Measurements from ENCODE around the gene ACBD3. TPM values are rescaled to one million over a fixed set of nuclear protein-coding genes. Genes with fewer than 3 reads are reported as not detected.

ACBD3 gene
- total RNA-seq, 1 donor from 2014 or later, result 48.0 TPM

DNA sequence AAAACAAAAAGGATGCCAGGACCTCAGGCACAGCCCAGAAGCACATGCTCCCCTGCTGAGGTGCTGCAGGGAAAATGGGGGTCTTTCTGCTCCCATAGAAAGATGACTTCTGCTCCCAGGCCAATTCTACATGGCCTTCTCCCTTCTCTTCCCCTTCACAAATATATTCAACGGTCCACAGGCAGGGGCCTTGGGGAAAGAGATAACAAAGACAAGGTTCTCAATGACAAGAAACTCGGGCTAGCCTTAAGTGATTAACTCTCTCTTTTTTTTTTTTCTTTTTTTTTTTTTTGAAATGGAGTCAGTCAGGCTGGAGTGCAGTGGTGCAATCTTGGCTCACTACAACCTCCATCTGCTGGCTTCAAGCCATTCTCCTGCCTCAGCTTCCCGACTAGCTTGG is 69.9 kb downstream of the ACBD3 start:
- Mint-ChIP-seq H3K36me3 (ENCODE audit: unreplicated experiment) (no peaks in the 10 kb centered on the region), H3K9me3 (ENCODE audit: unreplicated experiment) (no peaks in the 10 kb centered on the region), H3K27ac (ENCODE audit: unreplicated experiment) (no peak overlapping the region), H3K27me3 (ENCODE audit: unreplicated experiment) (no peaks in the 10 kb centered on the region), H3K4me3 (ENCODE audit: unreplicated experiment) (no peak overlapping the region), H3K4me1 (ENCODE audit: unreplicated experiment) (peaks cover 3% of the 10 kb centered on the region)
- DNase-seq (ENCODE audit: extremely low spot score, unreplicated experiment), result no peak
- TF ChIP-seq CTCF (IDR thresholded peaks at IDR 0.05), result no peak

GRCh38 chr1:226112626-226113025 is 73.9 kb downstream of the ACBD3 start:
- H3K27me3 Mint-ChIP-seq (ENCODE audit: unreplicated experiment), result no peaks in the 10 kb centered on the region
- H3K27ac Mint-ChIP-seq (ENCODE audit: unreplicated experiment), result no peak overlapping the region
- TF ChIP-seq CTCF (IDR thresholded peaks at IDR 0.05), result no peak
- H3K4me3 Mint-ChIP-seq (ENCODE audit: unreplicated experiment), result no peak overlapping the region
- no peak for DNase-seq (ENCODE audit: extremely low spot score, unreplicated experiment)
- peaks cover 20% of the 10 kb centered on the region for H3K4me1 Mint-ChIP-seq (ENCODE audit: unreplicated experiment)
- H3K36me3 Mint-ChIP-seq (ENCODE audit: unreplicated experiment), result no peaks in the 10 kb centered on the region
- H3K9me3 Mint-ChIP-seq (ENCODE audit: unreplicated experiment), result no peaks in the 10 kb centered on the region

GRCh38 chr1:226111883-226112261 is 74.7 kb downstream of the ACBD3 start:
- no peak for TF ChIP-seq CTCF (IDR thresholded peaks at IDR 0.05)
- Mint-ChIP-seq H3K27ac (ENCODE audit: unreplicated experiment) (no peak overlapping the region), H3K36me3 (ENCODE audit: unreplicated experiment) (no peaks in the 10 kb centered on the region), H3K27me3 (ENCODE audit: unreplicated experiment) (no peaks in the 10 kb centered on the region), H3K9me3 (ENCODE audit: unreplicated experiment) (no peaks in the 10 kb centered on the region), H3K4me1 (ENCODE audit: unreplicated experiment) (peaks cover 20% of the 10 kb centered on the region), H3K4me3 (ENCODE audit: unreplicated experiment) (no peak overlapping the region)
- DNase-seq (ENCODE audit: extremely low spot score, unreplicated experiment), result no peak

DNA sequence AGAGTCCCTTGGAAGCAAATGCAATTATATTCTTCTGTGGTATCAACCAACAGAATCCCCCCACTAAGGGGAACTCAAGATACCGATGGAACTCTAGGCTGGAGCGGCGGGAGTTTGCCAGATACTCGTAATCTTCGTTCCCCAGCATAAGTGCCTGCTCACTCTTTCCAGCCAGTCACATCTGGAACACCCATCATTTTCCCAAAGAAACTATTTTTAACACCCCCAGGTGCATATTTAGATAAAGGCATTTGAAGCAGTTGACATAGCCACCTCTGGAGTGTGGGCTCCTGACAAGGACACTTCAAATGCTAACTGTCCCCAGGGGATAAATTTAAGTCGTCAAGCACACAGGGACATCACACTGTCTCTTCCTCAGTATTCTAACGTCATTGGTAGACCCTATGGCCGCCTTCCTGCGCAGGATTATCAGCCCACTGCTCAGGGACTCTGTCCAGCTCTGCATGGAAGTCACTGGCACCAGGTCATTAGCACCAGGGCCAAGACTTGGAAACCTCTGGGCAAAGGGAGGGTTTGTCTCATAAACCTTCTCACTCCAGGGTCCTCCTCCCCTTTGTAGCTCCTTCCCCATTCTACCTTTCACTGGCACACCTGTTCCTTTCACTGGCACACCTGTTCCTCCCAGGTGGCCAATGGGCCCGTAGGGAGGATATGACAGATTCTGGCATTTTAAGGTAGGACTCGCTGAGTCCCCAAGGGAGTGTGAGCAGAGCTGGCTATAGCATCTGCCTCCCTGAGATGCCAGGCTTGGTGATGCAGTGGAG is 75.3 kb downstream of the ACBD3 start:
- Mint-ChIP-seq H3K27ac (ENCODE audit: unreplicated experiment) (peak overlapping the region; percentile 52), H3K4me3 (ENCODE audit: unreplicated experiment) (peak overlapping the region; percentile 72), H3K27me3 (ENCODE audit: unreplicated experiment) (no peaks in the 10 kb centered on the region), H3K4me1 (ENCODE audit: unreplicated experiment) (peaks cover 20% of the 10 kb centered on the region), H3K9me3 (ENCODE audit: unreplicated experiment) (no peaks in the 10 kb centered on the region), H3K36me3 (ENCODE audit: unreplicated experiment) (no peaks in the 10 kb centered on the region)
- DNase-seq (ENCODE audit: extremely low spot score, unreplicated experiment), result no peak
- no peak for TF ChIP-seq CTCF (IDR thresholded peaks at IDR 0.05)

- no peak for TF ChIP-seq CTCF (IDR thresholded peaks at IDR 0.05)
- no peaks in the 10 kb centered on the region for H3K9me3 Mint-ChIP-seq (ENCODE audit: unreplicated experiment)
- H3K36me3 Mint-ChIP-seq (ENCODE audit: unreplicated experiment), result no peaks in the 10 kb centered on the region
- DNase-seq (ENCODE audit: extremely low spot score, unreplicated experiment), result peak; percentile 87
- peaks cover 20% of the 10 kb centered on the region for H3K4me1 Mint-ChIP-seq (ENCODE audit: unreplicated experiment)
- no peaks in the 10 kb centered on the region for H3K27me3 Mint-ChIP-seq (ENCODE audit: unreplicated experiment)
- peak overlapping the region; percentile 72 for H3K4me3 Mint-ChIP-seq (ENCODE audit: unreplicated experiment)
- peak overlapping the region; percentile 52 for H3K27ac Mint-ChIP-seq (ENCODE audit: unreplicated experiment)
Observed at GRCh38 chr1:226110249-226111097, 76.1 kb downstream of the ACBD3 start.

Data from osteocyte (in vitro differentiated cells).